Anterior cingulate cortex (tissue), 58 donors: ENCODE results near the gene ARVCF.
"Not testable (repeated sequence)": the region's sequence is repeated elsewhere in the genome, so short reads cannot be mapped to it uniquely, and the experiment has no call there.

Experiments
- DNase-seq, 58 donors: peaks; one replicate each; lab custom pipeline; 2025; lab: John Stamatoyannopoulos, UW

Gene ARVCF

DNA sequence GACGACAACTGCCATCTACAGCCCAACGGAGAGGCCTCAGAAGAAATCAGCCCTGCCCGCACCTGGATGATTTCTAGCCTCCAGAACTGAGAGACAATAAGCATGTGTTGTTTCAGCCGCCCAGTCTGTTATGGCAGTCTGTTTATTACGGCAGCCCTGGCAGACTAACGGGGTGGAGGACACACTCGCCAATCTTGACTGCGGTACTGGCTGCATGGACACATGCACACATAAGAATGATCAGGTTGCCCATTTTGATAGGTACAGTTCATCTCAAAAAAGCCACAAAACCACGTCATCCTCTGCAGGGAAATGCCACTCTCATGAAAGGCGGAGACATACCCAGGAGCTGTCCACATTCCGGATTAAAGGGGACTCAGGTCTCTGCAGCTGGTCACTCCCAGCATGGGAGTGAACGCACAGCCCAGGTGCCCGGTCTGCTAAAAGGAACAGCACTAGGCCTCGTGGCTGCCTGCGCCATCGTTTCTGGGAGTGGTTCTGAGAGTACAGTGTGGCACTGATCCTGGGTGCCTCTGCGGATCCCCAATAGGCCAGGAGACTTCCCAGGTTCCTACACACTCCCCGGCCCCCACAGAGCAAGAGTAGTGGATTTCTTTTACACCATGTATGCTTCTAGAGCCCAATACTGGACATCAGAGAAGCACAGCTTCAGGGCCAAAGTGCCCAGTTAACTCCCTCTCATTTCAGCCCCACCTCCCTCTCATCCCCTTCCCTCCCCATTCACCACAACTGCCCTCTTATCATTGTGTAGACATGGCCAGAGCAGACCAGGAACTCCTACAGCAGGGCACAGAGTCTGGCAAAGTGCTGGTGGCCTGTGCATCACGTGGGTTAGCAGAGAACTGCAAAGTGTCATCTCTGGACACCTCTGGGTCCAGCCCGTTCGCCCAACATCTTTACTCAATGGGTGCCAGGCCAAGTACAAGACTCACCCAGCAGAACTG lies 86.8 kb downstream of the ARVCF start:
- DNase-seq: no peak

DNA sequence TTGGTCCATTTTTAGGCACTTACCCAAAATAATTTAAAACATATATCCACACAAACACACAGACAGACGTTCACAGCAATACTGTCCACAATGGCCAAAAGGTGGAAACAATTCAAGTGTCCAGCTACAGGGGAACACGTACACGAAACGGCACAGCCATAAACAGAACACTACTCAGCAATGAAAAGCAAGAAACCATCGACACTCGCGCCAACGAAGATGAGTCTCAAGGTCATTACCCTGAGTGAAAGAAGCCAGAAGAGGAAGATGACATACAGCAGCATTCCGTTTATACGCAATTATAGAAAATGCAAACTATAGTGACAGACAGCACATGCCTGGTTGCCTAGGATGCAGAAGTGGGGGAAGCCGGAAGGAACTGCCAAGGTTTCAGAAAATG lies 88.4 kb downstream of the ARVCF start:
- no peak for DNase-seq

DNA sequence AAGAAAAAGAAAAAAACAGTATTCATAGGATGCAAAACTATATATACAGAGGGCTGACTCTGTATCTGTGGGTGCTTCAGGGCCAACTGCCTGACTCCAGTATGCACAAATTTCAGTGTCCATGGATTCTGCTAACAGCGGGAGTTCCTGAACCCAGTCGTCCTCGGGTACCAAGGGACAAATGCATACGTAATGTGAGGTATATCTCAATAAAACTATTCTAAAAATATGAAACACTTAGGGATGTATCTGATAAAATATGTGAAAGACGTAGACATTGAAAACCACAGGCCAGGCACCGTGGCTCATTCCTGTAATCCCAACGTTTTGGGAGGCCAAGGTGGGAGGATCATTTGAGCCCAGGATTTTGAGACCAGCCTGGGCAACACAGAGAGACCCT lies 88.9 kb downstream of the ARVCF start:
- DNase-seq: no peak

DNA sequence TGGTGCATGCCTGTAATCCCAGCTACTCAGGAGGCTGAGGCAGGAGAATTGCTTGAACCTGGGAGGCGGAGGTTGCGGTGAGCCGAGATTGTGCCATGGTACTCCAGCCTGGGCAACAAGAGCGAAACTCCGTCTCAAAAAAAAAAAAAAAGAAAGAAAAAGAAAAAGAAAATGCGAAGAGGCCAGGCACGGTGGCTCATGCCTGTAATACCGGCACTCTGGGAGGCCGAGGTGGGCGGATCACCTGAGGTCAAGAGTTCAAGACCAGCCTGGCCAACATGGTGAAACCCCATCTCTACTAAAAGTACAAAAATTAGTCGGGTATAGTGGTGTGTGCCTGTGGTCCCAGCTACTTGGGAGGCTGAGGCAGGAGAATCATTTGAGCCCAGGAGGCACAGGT lies 90.6 kb downstream of the ARVCF start:
- DNase-seq: not testable (repeated sequence)

DNA sequence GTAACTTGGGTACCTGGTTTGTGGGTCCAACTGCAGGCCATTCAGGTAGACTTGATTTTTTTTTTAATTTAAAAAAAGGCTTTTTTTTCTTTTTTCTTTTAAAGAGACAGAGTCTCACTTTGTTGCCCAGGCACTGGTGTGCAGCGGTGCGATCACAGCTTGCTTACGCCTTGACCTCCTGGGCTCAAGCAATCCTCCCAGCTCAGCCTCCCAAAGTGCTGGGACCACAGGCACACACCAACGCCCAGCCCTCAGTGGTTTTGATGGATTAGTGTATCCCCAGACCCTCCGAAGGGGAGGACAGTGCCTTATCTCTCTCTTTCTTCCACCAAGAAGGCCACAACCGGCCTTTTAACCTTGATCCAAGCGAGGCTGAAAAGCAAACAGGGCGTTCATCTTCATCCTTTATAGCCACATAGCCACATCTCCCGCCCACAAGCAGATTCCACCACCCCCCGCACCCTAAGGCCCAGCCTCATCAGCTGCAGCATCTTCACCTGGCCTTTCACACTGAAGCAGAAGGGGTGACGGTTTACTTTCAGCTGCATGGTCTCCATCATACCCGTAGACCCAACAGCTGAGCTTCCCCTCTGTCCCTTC lies 92.6 kb downstream of the ARVCF start:
- DNase-seq: no peak

DNA sequence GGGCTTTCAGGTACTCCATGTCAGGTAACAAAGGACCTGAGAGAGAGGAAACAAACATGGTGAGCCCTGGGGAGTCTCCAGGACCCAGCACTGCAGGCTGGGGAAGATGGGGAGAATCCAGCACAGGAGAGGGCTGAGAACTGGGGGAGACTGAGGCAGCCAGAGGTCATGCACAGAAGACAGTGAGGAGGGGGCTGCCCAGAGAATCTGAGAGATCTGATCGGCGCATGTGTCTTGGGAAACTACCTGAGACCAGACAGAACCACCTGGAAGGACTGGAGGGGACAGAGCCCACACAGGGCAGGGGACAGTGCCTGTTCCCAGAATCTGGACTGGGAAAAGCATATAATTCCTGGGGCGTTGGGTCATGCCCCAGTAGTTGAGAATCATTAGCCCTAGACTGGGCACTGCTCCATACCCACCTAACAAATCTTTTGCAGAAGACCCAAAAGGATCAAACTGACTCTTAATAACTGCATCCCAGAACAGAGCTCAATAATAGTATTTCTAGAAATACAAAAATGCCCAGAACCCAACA lies 95.0 kb downstream of the ARVCF start:
- DNase-seq: no peak
